ENCODE results near the gene SNX25.
"Not testable (repeated sequence)": the region's sequence is repeated elsewhere in the genome, so short reads cannot be mapped to it uniquely, and the experiment has no call there.

Gene SNX25

DNA sequence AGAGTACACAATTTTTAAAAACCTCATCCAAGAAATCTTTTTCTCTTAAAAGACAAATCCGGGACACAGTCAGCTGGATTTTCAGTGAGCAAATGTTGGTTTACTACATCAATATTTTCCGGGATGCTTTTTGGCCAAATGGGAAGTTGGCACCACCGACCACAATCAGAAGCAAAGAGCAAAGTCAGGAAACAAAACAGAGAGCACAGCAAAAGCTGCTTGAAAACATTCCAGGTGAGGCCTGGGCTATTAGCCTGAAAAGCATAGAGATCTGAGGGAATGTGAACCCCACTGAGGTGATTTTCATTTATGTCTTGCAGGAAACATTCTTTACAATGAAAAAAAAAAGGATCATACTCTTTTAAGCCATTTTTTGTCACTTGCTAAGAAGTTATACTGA is 152.5 kb downstream of the SNX25 start:
- FAIRE-seq (no peak), DNase-seq (ENCODE audit: extremely low spot score, insufficient read length, low read depth) (no peak)

DNA sequence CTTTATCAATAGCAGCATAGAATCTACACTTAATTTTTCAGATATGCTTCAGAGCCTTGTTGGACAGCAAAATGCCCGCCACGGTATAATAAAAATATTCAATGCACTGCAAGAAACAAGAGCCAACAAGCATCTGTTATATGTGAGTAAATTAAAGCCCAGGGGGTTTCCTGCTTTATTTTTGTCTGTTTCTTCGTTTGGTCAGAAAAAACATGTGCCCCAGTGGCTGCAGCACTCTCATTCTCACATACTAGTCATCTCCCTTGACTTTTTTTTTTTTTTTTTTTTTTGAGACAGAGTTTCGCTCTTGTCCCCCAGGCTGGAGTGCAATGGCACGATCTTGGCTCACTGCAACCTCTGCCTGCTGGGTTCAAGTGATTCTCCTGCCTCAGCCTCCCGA is 153.2 kb downstream of the SNX25 start:
- not testable (repeated sequence) for FAIRE-seq; DNase-seq (ENCODE audit: extremely low spot score, insufficient read length, low read depth)

GRCh38 chr4:185363251-185363650 is 153.9 kb downstream of the SNX25 start:
- DNase-seq (ENCODE audit: extremely low spot score, insufficient read length, low read depth) (no peak), FAIRE-seq (no peak)

DNA sequence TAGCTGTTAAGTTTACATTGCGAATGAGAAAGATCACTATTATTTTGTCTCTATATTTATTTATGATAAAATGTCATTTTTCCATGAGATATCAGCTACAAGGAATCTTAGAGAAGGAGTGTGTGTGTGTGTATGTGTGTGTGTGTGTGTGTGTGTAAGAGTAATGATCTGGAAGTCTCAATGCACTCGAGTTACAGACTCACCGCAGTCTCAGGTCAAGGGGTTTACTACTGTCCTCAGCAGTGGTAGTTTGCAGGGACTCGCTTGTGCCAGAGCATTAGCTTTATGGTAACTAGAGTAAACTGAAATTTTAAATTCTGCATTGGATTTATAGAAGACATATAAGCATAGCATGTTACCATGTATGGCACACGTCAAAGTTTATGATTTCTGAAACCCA is 155.5 kb downstream of the SNX25 start:
- DNase-seq (ENCODE audit: extremely low spot score, insufficient read length, low read depth) (no peak), FAIRE-seq (no peak)

DNA sequence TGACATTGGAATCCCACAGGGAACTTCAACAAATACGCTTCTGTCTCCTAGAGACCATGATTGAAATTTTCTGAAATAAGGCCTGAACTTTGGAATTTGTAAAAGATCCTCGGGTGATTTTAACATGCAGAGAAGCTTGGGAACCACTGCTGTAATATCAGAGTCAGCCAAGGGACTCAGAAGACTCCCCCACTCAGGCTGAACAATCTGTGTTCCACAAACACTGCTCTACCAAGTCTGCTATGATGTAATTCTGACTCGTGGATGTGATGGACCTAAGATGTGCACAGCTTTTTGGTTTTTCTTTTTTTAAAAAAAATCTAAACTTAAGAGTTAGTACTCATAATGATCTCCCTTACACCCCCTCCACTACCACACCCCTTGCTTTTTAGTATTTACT is 160.3 kb downstream of the SNX25 start:
- no peak for DNase-seq (ENCODE audit: extremely low spot score, insufficient read length, low read depth)
- FAIRE-seq = no peak

- no peak for FAIRE-seq
- no peak for DNase-seq (ENCODE audit: extremely low spot score, insufficient read length, low read depth)
Observed at GRCh38 chr4:185370268-185370949, 161.0 kb downstream of the SNX25 start.

GRCh38 chr4:185371702-185372101 is 162.3 kb downstream of the SNX25 start:
- DNase-seq (ENCODE audit: extremely low spot score, insufficient read length, low read depth) (no peak), FAIRE-seq (no peak)

GRCh38 chr4:185374027-185374426 is 164.6 kb downstream of the SNX25 start:
- no peak for DNase-seq (ENCODE audit: extremely low spot score, insufficient read length, low read depth)
- no peak for FAIRE-seq

- FAIRE-seq = no peak
- no peak for DNase-seq (ENCODE audit: extremely low spot score, insufficient read length, low read depth)
Observed at GRCh38 chr4:185374573-185374972, 165.2 kb downstream of the SNX25 start.

DNA sequence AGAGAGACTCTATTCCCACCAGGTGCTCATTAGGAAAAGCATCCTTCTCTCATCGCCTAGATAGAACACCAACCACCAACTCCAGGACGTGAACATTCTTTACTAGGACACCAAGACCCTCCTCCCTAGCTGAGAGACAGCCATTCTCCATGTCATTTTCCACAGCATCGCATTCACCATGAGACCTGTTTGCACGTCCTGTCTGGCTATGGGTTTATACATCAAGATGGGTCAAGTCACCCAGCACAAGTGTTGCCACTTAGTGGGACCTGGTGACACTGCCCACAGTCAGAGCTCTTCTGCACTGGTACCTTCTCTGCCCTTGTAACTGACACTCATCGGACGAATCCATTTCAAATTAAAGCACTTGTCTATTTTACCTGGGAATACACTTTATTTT is 168.9 kb downstream of the SNX25 start:
- no peak for FAIRE-seq
- DNase-seq (ENCODE audit: extremely low spot score, insufficient read length, low read depth) = no peak

GRCh38 chr4:185379326-185380295 is 170.2 kb downstream of the SNX25 start:
- no peak for DNase-seq (ENCODE audit: extremely low spot score, insufficient read length, low read depth)
- no peak for FAIRE-seq

DNA sequence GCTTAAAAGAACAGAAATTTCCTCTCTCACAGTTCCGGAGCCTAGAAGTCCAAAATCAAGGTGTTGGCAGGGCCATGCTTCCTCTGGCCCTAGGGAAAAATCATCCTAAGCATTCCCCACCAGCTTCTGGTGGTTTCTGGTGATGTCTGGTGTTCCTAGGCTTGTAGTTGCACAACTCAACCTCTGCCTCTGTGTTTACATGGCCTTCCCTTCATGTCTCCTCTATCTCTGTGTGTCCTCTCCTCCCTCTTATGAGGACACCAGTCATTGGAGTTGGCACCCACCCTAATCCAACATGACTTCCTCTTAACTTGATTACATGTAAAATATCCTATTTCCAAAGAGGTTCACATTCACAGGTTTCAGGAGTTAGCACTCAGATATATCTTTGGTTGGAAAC is 170.9 kb downstream of the SNX25 start:
- DNase-seq (ENCODE audit: extremely low spot score, insufficient read length, low read depth) (no peak), FAIRE-seq (no peak)

DNA sequence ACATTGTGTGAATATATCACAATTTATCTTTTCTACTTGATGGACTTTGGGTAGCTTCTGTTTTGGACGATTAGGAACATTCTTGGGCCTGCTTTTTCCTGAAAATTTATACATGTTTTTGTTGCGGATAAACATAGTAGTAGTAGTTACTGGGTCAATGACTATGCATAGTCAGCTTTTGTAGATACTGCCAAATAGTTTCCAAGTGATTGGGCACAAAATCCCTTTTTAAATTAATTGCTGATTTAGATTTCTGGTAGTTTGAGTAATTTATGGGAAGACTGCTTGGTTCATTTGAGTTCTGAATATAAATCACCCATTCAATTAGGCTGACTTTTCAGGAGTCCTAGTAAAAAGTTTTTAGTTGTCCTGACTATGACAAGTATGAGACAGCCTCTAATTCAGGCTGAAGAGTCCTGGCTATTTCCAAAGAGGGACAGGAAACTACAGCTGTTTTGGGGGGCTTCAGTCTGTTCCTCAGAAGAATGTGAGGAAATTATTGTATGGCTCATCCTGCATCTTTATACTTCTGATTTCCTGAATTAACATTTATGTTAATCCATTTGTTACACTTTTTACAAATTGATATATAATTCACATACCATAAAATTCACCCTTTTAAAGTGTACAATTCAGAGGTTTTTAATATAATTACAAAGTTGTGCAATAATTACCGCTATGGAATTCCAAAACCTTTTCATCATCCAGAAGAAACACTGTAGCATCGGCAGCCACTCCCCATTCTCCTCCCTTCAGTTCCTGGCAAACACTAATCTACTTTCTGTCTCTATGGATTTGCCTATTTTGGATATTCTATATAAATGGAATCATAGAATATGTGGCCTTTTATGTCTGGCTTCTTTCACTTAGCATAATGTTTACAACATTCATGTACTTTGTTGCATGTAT is 172.1 kb downstream of the SNX25 start:
- FAIRE-seq (no peak), DNase-seq (ENCODE audit: extremely low spot score, insufficient read length, low read depth) (no peak)

- FAIRE-seq (no peak), DNase-seq (ENCODE audit: extremely low spot score, insufficient read length, low read depth) (no peak)
Observed at GRCh38 chr4:185382754-185383153, 173.4 kb downstream of the SNX25 start.

DNA sequence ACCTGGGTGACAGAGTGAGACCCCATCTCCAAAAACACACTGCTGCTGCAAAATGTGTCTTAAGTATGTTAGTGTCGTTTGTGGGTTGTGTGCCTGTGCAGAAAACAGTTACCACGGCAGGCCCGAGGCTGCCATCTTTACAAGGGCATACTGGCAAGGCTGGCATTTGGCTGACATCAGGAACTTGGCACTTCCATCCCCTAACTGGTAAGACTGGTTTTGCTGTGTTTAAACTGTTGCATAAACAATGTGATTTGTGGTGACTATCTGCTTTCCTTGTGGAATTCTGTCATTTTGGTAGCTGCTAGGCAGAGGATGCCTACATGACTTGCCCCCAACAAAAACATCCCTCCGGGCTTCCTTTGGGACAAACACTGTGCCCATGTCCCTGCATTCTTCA is 174.1 kb downstream of the SNX25 start:
- DNase-seq (ENCODE audit: extremely low spot score, insufficient read length, low read depth) (no peak), FAIRE-seq (no peak)

GRCh38 chr4:185384061-185384460 is 174.7 kb downstream of the SNX25 start:
- DNase-seq (ENCODE audit: extremely low spot score, insufficient read length, low read depth) (no peak), FAIRE-seq (no peak)

DNA sequence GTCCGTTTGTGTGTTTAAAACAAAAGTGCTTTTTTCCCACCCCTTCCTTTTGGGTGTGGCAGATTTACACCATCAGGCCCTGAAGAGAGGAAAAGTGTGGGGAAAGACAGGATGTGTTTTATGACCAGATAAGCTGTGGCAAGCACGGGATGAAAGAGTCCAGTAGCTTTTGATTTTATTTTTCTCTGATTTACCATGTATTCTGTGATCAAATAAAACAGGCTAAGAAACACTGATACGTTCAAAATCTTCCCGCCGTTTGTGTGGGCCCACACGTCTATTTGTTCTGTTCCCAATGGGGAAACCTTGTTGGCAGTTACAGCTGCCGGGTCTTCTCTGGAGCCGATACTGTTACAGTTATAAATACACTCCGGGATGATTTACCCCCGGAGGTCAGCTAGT is 175.5 kb downstream of the SNX25 start:
- FAIRE-seq (no peak), DNase-seq (ENCODE audit: extremely low spot score, insufficient read length, low read depth) (no peak)

DNA sequence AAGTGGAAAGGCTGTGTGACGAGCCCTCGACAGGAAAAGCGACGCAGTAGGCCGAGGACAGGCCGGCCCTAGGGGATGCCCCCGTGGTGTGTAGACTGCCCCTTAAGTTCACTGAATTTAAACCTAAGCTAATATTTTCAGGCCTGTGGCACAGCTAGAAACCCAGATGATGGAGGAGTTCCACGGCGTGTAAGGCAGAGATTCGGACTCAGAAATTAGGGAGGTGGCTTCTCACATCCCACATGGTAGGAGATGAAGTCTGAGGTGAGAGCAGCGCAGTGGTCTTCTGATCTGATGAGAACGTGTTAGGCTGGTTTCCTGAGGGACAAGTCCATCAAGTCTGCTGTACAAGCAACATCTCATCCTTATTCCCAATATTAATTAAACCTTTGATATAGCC is 178.6 kb downstream of the SNX25 start:
- no peak for FAIRE-seq
- no peak for DNase-seq (ENCODE audit: extremely low spot score, insufficient read length, low read depth)

DNA sequence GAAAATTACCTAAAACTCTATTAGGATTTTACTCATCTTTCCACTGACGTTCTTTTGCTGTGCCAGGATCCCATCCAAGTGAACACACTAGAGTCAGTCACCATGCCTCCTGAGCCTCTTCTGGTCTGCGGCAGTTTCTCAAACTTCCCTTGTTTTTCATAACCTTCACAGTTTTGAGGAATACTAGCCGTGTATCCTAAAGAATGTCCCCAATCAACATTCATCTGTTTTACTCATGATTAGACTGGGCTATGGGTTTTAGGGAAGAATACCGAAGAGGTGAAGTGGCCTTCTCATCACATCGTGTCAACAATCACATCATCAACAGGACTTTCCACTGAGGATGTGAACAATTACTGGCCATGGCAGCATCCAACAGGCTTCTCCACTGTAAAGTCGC is 181.5 kb downstream of the SNX25 start:
- no peak for FAIRE-seq

GRCh38 chr4:185392156-185392555 is 182.8 kb downstream of the SNX25 start:
- FAIRE-seq (no peak), DNase-seq (ENCODE audit: extremely low spot score, insufficient read length, low read depth) (no peak)

More for the DNA sequence above, 181.5 kb downstream of the SNX25 start:
- DNase-seq (ENCODE audit: extremely low spot score, insufficient read length, low read depth) = no peak
